Stimulated activated CD4-positive, alpha-beta T cell treated with anti-CD3 and anti-CD28 coated beads, TNF-alpha, amount 100 ng/mL, for 1 hour (primary cell): Measurements from ENCODE around the gene JAGN1.
"Not testable (repeated sequence)": the region's sequence is repeated elsewhere in the genome, so short reads cannot be mapped to it uniquely, and the experiment has no call there.

ENCODE experiments used
- DNase-seq, 3 donors: peaks; one replicate each; pipeline ENCODE4 v3.0.0-alpha.2; 2020; ENCODE audit warnings: low read depth in 3 of 3, low spot score in 1 of 3

Gene JAGN1

DNA sequence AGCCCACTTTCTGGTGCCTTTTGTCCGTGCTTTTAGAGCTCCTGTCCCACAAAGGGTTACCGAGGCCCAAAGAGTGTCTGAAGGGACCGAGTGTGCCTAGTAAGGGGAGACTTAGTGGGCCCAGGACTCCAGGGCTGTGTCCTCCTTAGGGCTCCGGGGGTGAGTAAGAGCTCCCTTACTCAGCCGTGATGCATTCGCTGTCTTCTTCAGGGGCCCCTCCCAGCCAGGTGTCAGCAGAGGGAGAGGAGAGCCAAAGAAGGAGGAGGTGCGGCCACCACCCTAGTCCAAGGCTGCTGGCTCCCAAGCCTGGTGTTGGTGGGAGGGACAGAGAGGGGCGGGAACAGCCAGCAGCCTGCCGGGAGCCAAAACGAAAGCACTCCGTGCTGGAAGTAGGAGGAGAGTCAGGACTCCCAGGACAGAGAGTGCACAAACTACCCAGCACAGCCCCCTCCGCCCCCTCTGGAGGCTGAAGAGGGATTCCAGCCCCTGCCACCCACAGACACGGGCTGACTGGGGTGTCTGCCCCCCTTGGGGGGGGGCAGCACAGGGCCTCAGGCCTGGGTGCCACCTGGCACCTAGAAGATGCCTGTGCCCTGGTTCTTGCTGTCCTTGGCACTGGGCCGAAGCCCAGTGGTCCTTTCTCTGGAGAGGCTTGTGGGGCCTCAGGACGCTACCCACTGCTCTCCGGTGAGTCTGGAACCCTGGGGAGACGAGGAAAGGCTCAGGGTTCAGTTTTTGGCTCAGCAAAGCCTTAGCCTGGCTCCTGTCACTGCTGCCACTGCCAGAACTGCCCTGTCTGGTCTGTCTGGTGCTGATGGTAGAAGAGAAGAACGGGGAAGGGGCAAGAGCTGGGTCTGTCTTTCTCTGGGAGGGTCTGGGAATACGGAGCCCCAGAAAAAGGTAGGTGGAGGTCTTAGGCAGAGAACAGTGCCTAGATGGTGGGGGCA, 26.6 kb downstream of the JAGN1 start, which contains the start of gene IL17RC:
Gene IL17RC (plus strand): TSS at position 365 of the 947 bp plus-strand sequence. CDS start 218 bp downstream, at position 583.
- DNase-seq: peak in 1 of 3 donors; percentile 21

DNA sequence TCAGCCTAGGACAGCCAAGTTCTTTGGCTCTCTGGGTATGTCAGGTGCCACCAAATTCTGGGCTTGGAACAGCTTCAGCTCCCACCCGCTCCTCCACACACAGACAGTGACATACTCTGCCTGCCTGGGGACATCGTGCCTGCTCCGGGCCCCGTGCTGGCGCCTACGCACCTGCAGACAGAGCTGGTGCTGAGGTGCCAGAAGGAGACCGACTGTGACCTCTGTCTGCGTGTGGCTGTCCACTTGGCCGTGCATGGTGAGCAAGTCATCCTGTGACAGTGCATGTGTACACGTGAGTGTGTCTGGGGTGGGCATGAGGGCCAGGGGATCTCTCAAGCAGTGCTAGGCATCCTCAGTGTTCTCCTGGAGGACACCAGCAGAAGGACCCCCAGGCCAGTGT, 27.4 kb downstream of the JAGN1 start:
- DNase-seq: no peak

DNA sequence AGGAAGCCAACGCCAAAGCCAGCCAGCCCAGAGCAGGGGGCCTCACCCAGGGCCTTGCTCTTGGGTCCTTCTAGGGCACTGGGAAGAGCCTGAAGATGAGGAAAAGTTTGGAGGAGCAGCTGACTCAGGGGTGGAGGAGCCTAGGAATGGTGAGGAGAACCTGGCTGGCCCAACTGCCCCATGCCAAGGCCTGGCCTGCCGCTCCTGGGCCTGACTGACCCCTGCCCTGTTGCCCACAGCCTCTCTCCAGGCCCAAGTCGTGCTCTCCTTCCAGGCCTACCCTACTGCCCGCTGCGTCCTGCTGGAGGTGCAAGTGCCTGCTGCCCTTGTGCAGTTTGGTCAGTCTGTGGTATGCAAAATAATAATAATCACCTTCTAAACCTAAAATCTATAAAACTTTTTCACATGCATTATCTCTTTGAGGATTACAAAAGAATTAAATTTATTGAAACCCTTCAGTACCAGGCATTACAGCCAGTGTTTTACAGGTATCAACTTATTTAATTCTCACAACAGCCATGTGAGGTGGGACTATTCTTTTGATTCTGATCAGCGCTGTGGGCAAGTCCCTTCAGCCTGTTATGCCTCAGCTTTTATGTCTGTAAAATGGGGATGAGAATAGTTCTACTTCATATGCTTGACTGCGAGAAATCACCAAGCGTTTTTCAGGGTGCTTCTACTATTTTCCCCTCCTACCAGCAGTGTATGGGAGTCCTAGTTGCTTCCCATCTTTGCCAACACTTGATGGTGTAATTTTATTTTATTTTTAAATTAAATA, 28.0 kb downstream of the JAGN1 start:
- no peak for DNase-seq

DNA sequence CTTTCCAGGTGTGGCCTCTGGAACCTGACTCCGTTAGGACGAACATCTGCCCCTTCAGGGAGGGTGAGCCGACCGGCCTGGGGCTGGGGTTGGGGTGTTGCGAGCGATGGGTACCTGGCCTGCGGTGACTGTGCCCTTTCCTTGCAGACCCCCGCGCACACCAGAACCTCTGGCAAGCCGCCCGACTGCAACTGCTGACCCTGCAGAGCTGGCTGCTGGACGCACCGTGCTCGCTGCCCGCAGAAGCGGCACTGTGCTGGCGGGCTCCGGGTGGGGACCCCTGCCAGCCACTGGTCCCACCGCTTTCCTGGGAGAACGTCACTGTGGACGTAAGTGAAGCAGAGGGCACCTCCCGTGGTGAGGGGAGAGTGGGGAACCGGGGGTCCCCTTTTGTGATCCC, 37.7 kb downstream of the JAGN1 start:
- no peak for DNase-seq

DNA sequence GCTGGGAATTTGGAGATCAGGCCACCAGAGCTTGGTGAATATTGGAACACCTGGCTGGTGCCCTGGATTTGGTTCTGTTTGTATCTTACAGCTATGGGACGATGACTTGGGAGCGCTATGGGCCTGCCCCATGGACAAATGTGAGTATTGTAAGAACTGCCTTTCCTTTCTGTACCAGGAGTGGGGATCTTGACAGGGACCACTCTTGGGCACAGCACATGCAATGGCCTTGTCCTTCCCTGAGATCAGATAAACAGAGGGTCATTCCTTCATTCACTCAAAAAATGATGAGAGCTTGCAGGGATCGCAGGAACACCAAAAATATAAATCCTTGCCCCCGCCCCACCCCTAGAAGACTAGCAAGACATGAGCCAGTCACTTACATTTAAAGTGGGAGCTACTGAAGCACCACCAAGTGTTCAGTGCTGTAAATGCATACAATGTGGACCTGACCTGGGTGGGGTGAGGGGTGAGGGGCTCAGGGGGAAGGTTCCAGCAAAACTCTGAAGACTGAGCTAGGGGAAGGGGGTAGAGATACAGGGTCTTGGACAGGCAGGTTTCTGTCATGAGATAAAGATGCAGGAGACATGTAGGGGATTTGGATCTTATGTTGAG, 40.5 kb downstream of the JAGN1 start:
- no peak for DNase-seq

DNA sequence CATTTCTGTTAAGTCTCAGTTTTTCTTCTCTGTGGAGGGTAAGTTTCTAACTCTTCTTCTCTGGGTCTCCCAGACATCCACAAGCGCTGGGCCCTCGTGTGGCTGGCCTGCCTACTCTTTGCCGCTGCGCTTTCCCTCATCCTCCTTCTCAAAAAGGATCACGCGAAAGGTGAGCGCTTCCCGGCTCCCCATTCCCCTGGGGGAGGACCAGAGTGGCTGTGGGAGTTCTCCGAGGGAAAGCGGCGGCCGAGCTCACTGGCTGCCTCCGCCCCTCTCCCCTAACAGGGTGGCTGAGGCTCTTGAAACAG, 42.1 kb downstream of the JAGN1 start:
- no peak for DNase-seq

DNA sequence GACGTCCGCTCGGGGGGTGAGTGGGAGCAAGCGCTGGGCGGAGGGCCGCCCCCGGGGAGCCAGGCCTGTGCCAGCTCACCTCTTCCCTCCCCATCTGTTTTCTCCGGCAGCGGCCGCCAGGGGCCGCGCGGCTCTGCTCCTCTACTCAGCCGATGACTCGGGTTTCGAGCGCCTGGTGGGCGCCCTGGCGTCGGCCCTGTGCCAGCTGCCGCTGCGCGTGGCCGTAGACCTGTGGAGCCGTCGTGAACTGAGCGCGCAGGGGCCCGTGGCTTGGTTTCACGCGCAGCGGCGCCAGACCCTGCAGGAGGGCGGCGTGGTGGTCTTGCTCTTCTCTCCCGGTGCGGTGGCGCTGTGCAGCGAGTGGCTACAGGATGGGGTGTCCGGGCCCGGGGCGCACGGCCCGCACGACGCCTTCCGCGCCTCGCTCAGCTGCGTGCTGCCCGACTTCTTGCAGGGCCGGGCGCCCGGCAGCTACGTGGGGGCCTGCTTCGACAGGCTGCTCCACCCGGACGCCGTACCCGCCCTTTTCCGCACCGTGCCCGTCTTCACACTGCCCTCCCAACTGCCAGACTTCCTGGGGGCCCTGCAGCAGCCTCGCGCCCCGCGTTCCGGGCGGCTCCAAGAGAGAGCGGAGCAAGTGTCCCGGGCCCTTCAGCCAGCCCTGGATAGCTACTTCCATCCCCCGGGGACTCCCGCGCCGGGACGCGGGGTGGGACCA, 42.6 kb downstream of the JAGN1 start:
- peak; percentile 61 to 82 (median 75) for DNase-seq

DNA sequence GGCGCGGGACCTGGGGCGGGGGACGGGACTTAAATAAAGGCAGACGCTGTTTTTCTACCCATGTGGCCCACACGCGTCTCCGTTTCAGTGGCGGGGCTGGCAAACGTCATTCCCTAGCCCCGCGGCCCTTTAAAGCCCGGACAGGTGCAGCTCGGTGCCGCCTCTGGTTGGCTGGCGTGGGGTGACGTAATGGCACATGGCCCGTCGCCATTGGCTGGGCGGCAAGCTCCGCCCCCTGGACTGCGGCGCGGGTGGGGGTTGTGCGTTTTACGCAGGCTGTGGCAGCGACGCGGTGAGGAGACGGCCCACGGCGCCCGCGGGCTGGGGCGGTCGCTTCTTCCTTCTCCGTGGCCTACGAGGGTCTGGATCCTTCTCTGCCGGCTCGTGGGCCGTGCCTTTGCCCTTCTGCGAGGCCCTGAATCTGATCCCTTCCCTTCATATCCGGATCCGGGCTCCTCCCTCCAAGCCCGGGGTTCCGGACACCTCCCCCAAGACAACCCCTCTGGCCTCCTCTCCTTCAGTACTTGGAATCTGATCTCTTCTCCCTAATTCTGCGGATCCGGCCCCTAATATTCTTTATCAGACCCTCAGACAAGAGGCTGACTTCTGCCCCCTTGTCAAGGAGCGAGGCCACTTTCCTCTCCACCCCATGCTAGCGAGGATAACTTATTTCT, 43.3 kb downstream of the JAGN1 start, which contains the start of gene CRELD1:
Gene CRELD1 (plus strand): TSS at position 274 of the 674 bp plus-strand sequence. CDS start 605 bp downstream, outside the sequence.
- DNase-seq: peak; percentile 92 to 96 (median 93)

DNA sequence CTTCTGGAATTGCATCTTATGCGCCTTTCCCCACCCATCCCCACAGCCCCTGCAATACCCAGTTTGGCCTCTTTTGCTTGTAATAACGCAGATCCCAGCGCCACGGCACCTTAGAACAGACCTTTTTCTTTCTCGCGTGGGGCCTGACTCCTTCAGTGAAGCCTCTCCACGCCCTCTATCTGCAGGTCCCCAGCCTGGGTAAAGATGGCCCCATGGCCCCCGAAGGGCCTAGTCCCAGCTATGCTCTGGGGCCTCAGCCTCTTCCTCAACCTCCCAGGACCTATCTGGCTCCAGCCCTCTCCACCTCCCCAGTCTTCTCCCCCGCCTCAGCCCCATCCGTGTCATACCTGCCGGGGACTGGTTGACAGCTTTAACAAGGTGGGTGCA, 43.8 kb downstream of the JAGN1 start:
- DNase-seq: no peak

DNA sequence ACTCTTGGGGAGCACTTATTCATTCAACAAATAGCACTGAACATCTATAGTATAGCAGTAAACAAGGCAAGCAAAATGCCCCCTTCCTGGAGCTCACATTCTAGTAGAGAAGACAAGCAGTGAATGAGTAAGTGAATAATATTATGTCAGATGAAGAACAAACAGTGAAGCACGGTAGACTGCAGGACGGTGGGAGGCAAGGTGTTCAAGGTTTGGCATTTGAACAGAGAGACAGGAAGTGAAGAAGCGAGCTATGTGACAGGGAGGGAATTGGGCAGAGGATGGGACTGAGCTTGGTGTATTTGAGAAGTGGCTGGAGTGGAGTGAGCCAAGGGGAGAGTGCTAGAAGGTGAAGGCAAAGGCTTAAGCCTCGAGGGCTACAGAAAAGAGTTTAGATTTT, 44.6 kb downstream of the JAGN1 start:
- DNase-seq: no peak

DNA sequence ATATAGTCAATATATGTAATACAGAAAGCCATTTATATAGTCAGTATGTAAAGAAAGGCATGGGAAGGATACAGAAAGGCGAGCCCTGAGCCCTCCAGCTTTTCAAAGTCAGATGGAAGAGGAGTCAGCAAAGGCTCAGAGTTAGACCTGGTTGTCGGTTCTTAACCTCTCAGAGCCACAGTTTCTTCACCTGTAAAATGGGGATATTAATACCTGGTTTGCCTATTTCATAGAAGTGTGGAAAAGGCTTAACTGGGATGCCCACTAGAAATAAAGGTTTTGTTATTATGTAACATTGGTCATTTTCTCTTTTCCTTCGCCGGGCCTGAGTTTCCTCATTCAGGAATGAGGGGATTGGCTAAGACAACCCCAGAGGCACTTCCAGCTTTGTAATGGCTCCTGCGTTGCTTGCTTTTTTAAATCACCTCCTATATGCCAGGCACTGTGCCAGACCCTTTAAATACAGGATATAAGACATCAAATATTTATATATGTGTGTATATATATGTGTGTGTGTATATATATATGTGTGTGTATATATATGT, 45.6 kb downstream of the JAGN1 start:
- no peak for DNase-seq

DNA sequence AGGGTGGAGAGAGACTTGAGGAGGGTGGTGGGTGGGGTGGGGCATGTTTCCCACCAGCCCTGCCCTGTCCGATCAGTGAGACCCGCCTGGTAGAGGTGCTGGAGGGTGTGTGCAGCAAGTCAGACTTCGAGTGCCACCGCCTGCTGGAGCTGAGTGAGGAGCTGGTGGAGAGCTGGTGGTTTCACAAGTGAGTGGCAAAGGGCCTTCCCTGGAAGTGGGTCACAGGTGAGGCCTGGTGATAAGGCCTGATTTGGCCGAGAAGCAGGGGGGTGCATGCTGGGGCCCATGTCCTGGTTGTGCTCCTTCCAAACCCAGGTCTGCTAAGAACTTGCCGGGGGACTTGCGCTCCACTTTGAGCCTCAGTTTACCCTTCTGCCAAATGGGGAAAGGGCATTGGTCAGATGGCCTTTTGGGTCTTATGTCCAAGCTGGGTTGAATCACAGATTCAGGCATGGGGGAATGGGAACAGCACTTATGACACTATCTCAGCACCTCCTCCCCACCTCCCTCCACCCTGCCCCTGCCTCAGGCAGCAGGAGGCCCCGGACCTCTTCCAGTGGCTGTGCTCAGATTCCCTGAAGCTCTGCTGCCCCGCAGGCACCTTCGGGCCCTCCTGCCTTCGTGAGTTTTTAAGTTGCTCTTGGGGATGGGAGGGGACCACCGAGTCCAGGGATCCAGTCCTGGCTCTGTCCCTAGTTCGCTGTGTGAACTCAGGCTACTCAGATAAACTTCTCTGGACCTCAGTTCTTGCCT, 47.3 kb downstream of the JAGN1 start:
- no peak for DNase-seq

DNA sequence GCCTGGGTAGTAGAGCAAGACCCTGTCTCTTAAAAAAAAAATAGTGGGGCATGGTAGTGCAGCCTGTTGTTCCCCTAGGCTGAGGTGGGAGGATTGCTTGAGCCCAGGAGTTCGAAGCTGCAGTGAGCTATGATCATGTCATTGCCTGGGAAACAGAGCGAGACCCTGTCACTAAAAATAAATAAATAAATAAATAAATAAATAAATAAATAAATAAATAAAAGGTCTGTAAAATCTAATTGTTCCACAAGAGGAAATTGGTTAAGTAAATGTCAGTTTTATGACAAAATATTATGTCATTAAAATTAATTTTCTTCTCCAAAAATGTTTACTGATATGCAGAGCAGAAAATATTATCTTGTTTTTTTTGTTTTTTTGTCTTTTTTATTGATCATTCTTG, 48.6 kb downstream of the JAGN1 start:
- DNase-seq: no peak

DNA sequence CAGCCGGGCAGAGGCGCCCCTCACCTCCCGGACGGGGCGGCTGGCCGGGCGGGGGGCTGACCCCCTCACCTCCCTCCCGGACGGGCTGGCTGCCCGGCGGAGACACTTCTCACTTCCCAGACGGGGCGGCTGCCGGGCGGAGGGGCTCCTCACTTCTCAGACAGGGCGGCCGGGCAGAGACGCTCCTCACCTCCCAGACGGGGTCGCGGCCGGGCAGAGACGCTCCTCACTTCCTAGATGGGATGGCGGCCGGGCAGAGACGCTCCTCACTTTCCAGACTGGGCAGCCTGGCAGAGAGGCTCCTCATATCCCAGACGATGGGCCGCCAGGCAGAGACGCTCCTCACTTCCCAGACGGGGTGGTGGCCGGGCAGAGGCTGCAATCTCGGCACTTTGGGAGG, 49.5 kb downstream of the JAGN1 start:
- not testable (repeated sequence) for DNase-seq

DNA sequence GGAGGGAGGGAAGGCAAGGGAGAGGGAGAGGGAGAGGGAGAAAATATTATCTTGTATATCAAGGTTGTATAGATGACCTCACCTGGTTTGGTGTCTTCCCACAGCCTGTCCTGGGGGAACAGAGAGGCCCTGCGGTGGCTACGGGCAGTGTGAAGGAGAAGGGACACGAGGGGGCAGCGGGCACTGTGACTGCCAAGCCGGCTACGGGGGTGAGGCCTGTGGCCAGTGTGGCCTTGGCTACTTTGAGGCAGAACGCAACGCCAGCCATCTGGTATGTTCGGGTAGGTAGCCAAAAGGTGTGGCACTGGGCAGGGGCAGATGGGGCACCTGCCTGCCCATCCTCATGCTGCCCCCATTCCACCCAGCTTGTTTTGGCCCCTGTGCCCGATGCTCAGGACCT, 50.3 kb downstream of the JAGN1 start:
- no peak for DNase-seq

DNA sequence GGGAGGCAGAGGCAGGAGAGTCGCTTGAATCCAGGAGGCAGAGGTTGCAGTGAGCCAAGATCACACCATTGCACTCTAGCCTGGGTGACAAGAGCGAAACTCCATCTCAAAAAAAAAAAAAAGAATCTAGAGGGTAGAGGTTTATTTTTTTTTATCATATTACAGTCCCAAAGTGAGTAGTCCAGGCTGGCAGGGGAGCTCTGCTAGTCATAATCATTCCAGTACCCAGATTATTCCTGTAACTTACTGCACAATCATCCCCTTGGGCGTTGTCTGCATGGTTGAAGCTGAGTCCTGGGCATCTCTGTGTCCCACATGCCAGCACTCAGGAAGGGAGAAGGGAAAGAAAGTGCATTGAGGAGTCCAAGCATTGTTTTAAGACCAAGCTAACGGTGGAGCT, 51.8 kb downstream of the JAGN1 start:
- DNase-seq: no peak

DNA sequence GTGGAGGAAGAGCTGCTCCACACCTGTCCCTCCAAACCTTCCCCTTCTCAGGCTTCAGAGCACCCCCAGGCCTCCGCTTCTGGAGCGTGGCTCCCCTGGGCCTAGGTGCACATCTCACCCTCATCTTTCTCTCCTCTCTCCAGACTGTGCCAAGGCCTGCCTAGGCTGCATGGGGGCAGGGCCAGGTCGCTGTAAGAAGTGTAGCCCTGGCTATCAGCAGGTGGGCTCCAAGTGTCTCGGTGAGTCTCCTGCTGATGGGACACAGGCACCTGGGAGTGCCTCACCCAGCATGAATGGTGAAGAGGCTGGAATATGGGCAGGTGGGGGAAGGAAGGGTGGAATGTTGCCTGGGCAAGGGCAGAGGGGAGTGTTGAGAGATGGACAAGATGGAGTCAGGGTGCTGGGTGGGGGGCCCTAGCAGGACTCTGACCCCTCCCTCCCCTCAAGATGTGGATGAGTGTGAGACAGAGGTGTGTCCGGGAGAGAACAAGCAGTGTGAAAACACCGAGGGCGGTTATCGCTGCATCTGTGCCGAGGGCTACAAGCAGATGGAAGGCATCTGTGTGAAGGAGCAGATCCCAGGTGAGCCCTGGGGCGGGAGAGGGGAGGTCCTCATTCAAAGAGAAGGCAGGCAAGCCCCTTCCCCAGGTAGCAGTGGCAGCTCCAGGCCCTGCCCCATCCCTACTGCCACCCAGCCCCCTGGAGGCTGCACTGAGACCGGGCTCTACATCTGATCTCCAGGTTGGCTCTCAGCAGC, 52.7 kb downstream of the JAGN1 start:
- no peak for DNase-seq
